ENCODE data around the gene NPC1. TPM values are rescaled to one million over a fixed set of nuclear protein-coding genes. Genes with fewer than 3 reads are reported as not detected.

Gene NPC1
- total and polyA plus RNA-seq, 2 donors (not counting 3 experiments of a cell fraction or from before 2014, with no cell fraction given), result 40.6 to 45.2 TPM

GRCh38 chr18:23523429-23524212 is 62.7 kb downstream of the NPC1 start:
- H2AFZ ChIP-seq (ENCODE audit: low read depth, low read length), result no peak overlapping the region
- DNase-seq (ENCODE audit: low read depth, low spot score), result no peak
- dilution Hi-C loops (cut with MboI; ENCODE audit: extremely low pct_ligation_motif_present, low sequenced_read_pairs), result no loop called here
- CTCF ChIA-PET, result interaction anchor here (2.5 kb wide), 1 partner anchor 180 kb away, joined by 7 read pairs; no protein-coding TSS in a partner anchor
- no peak overlapping the region for H3K4me2 ChIP-seq (ENCODE audit: insufficient read depth, low read length)
- peak; percentile 24 for TF ChIP-seq JUN (IDR thresholded peaks at IDR 0.05; ENCODE audit: borderline replicate concordance, insufficient read depth, insufficient read length, low read depth)
- TF ChIP-seq MAX (IDR thresholded peaks at IDR 0.05; ENCODE audit: insufficient read depth, insufficient read length), result no peak
- no peaks in the 10 kb centered on the region for H3K79me2 ChIP-seq (ENCODE audit: control insufficient read depth, insufficient read depth, low read length)
- H3K9me1 ChIP-seq (replicated peaks; ENCODE audit: control insufficient read depth, extremely low read depth, insufficient read depth, low read length), result no peaks in the 10 kb centered on the region
- no peak overlapping the region for H3K27ac ChIP-seq (ENCODE audit: insufficient read depth, low read depth, low read length)
- no peaks in the 10 kb centered on the region for H3K9me3 ChIP-seq (replicated peaks; ENCODE audit: control insufficient read depth, insufficient read depth, low read length)
- H3K27me3 ChIP-seq (ENCODE audit: control insufficient read depth in 2 of 2, insufficient read depth in 2 of 2, low read length in 2 of 2), result no peaks in the 10 kb centered on the region
- peaks cover 13 to 30% of the 10 kb centered on the region in 2 experiments for H3K36me3 ChIP-seq (ENCODE audit: control insufficient read depth in 2 of 2, extremely low read depth in 1 of 2, insufficient read depth in 2 of 2, low read length in 2 of 2)
- FAIRE-seq, result peak; percentile 8
- H3K4me3 ChIP-seq (replicated peaks in 1 of 3; ENCODE audit: insufficient read depth in 1 of 3, low read depth in 1 of 3, low read length in 3 of 3), result no peak overlapping the region
- intact Hi-C loops (cut with micrococcal nuclease), result no loop called here
- BruUV-seq (replicated peaks), result no TSS peak
- H3K9ac ChIP-seq (replicated peaks; ENCODE audit: extremely low read depth, insufficient read depth, low read length), result no peak overlapping the region
- no peaks in the 10 kb centered on the region for H4K20me1 ChIP-seq (replicated peaks; ENCODE audit: control insufficient read depth, extremely low read depth, insufficient read depth, low read length)
- peaks cover 26% of the 10 kb centered on the region for H3K4me1 ChIP-seq (ENCODE audit: control insufficient read depth, extremely low read depth, insufficient read depth, low read length)
- POLR2A ChIA-PET, result no interaction called here

- H3K9ac ChIP-seq (replicated peaks; ENCODE audit: extremely low read depth, insufficient read depth, low read length), result no peak overlapping the region
- H3K4me2 ChIP-seq (ENCODE audit: insufficient read depth, low read length), result no peak overlapping the region
- no peak overlapping the region for H2AFZ ChIP-seq (ENCODE audit: low read depth, low read length)
- H3K27ac ChIP-seq (ENCODE audit: insufficient read depth, low read depth, low read length), result no peak overlapping the region
- peak; percentile 61 for DNase-seq (ENCODE audit: low read depth, low spot score)
- H3K4me3 ChIP-seq (replicated peaks in 1 of 3; ENCODE audit: insufficient read depth in 1 of 3, low read depth in 1 of 3, low read length in 3 of 3), result no peak overlapping the region
- FAIRE-seq, result no peak
- no peak for TF ChIP-seq MYC (IDR thresholded peaks at IDR 0.05; ENCODE audit: low read depth, low read length)
- no peak for TF ChIP-seq MAX (IDR thresholded peaks at IDR 0.05; ENCODE audit: insufficient read depth, insufficient read length)
- no peak for TF ChIP-seq FOS (IDR thresholded peaks at IDR 0.05; ENCODE audit: borderline replicate concordance, insufficient read depth, low read length)
- TF ChIP-seq POLR2AphosphoS5 (IDR thresholded peaks at IDR 0.05; ENCODE audit: insufficient read depth, low read depth, low read length), result no peak
- no peak for TF ChIP-seq CTCF (IDR thresholded peaks at IDR 0.05; ENCODE audit: extremely low read depth in 1 of 2, insufficient read depth in 1 of 2, low read depth in 1 of 2, low read length in 2 of 2)
- TF ChIP-seq EZH2 (IDR thresholded peaks at IDR 0.05; ENCODE audit: borderline replicate concordance, low read depth, low read length, severe bottlenecking), result no peak
- TF ChIP-seq POLR2A (IDR thresholded peaks at IDR 0.05; ENCODE audit: low read depth, low read length), result no peak
- no peak for TF ChIP-seq GATA2 (IDR thresholded peaks at IDR 0.05; ENCODE audit: insufficient read depth, insufficient read length, low read depth, low read length)
- no peak for TF ChIP-seq JUN (IDR thresholded peaks at IDR 0.05; ENCODE audit: borderline replicate concordance, insufficient read depth, insufficient read length, low read depth)
- peaks cover 26% of the 10 kb centered on the region for H3K4me1 ChIP-seq (ENCODE audit: control insufficient read depth, extremely low read depth, insufficient read depth, low read length)
- dilution Hi-C loops (cut with MboI; ENCODE audit: extremely low pct_ligation_motif_present, low sequenced_read_pairs) (no loop called here), intact Hi-C loops (cut with micrococcal nuclease) (no loop called here)
- no peaks in the 10 kb centered on the region for H3K79me2 ChIP-seq (ENCODE audit: control insufficient read depth, insufficient read depth, low read length)
- no peaks in the 10 kb centered on the region for H3K9me1 ChIP-seq (replicated peaks; ENCODE audit: control insufficient read depth, extremely low read depth, insufficient read depth, low read length)
- POLR2A ChIA-PET, result no interaction called here
- no peaks in the 10 kb centered on the region for H4K20me1 ChIP-seq (replicated peaks; ENCODE audit: control insufficient read depth, extremely low read depth, insufficient read depth, low read length)
- CTCF ChIA-PET, result interaction anchor here (0.7 to 2.5 kb wide), 4 partner anchors 17 to 487 kb away, joined by 3 to 7 read pairs (median 4); no protein-coding TSS in a partner anchor
- H3K9me3 ChIP-seq (replicated peaks; ENCODE audit: control insufficient read depth, insufficient read depth, low read length), result no peaks in the 10 kb centered on the region
- peaks cover 13 to 30% of the 10 kb centered on the region in 2 experiments for H3K36me3 ChIP-seq (ENCODE audit: control insufficient read depth in 2 of 2, extremely low read depth in 1 of 2, insufficient read depth in 2 of 2, low read length in 2 of 2)
- H3K27me3 ChIP-seq (ENCODE audit: control insufficient read depth in 2 of 2, insufficient read depth in 2 of 2, low read length in 2 of 2), result no peaks in the 10 kb centered on the region
- no TSS peak for BruUV-seq (replicated peaks)
Observed at GRCh38 chr18:23521907-23522306, 64.4 kb downstream of the NPC1 start.

All from endothelial cell of umbilical vein (primary cell).